Activated naive CD4-positive, alpha-beta T cell treated with anti-CD3 and anti-CD28 coated beads, Interleukin-2, amount 50 U/mL, for 72 hours (primary cell): ENCODE data around the gene POLR3GL. TPM values are rescaled to one million over a fixed set of nuclear protein-coding genes. Genes with fewer than 3 reads are reported as not detected.

Experiments
- ATAC-seq, 2 donors: fragments of 150-1000 bp; cut with Tn5 transposase; 2 replicates each; pipeline ENCODE4 v1.10.0; 2021; ENCODE audit warnings: mild to moderate bottlenecking in 2 of 2, moderate library complexity in 2 of 2
- DNase-seq, 2 donors: peaks; one replicate each; pipeline ENCODE4 v3.0.0; 2021 to 2022; ENCODE audit warnings: low spot score in 2 of 2
- H3K27ac Mint-ChIP-seq, 2 donors: one replicate each; pipeline ENCODE4 v1.8.0; 2022; ENCODE audit warnings: mild to moderate bottlenecking in 2 of 2, mixed read lengths in 2 of 2
- H3K36me3 Mint-ChIP-seq, 2 donors: one replicate each; pipeline ENCODE4 v1.8.0; 2022; ENCODE audit warnings: mixed read lengths in 2 of 2
- H3K9me3 Mint-ChIP-seq, 2 donors: one replicate each; pipeline ENCODE4 v1.8.0; 2022; ENCODE audit warnings: mixed read lengths in 2 of 2
- total RNA-seq, 2 donors: library from RNA; stranded (reverse); gene quantifications; one replicate each; pipeline ENCODE4 v1.2.3, GENCODE V29; 2022

Gene POLR3GL
- total RNA-seq, 2 donors from 2014 or later, result 22.0 to 31.9 TPM

DNA sequence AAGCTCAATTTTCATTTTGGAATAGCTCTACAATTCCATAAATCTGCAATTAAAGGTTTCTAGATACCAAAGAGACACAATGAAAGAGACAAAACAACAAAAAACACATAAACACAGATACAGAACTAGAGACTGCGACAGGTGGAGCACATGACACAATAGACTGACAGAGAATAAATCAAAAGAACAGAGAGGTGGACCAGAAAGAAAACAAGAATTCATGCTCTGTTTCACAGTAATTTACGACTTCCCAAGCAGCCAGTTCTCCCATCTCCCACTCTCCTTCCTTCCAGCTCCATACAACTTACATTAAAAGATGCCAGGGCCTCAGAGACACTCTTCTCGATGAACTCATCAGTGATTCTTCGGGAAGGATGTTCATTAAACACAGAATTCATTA is 22.1 kb upstream of the POLR3GL start:
- DNase-seq (no peak), ATAC-seq (no peak)
- H3K27ac Mint-ChIP-seq, result no peak overlapping the region
- H3K9me3 Mint-ChIP-seq, result no peaks in the 10 kb centered on the region
- no peaks in the 10 kb centered on the region for H3K36me3 Mint-ChIP-seq

DNA sequence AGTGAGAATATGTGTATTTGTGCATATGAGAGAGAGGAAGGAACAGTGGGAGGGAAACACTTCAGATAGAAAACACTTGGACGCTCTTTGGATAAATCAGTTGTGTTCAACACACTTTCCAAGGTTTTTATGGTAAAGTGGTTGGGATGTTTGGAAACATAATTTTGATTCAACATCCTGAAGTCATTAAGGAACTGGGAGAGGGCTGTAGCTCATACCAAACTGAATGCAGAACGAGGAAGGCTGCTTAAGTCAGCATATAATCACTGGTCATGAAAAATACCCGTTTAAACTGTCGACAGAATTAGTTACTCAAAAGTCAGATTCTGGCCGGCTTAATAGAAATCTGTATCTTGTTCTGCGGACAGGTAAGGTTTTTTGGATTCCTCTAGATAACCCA is 21.6 kb upstream of the POLR3GL start:
- H3K27ac Mint-ChIP-seq, result no peak overlapping the region
- no peak for ATAC-seq
- H3K9me3 Mint-ChIP-seq, result no peaks in the 10 kb centered on the region
- no peaks in the 10 kb centered on the region for H3K36me3 Mint-ChIP-seq
- no peak for DNase-seq

DNA sequence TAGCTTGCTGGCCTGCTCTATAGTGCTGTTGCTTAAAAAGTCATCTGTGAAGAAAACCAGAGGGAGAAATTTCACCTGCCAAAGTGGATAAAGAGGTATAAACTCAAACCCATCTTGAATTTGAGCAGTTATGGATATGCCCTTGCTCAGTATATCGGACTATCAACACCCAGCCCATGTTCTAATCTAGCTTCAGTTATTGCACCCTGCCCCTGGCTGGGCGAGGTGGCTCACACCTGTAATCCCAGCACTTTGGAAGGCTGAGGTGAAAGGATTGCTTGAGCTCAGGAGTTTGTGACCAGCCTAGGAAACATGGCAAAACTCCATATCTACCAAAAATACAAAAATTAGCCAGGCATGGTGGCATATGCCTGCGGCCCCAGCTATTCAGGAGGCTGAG is 20.0 kb upstream of the POLR3GL start:
- H3K36me3 Mint-ChIP-seq, result no peaks in the 10 kb centered on the region
- peak overlapping the region; percentile 57 to 72 for H3K27ac Mint-ChIP-seq
- no peak for DNase-seq
- ATAC-seq, result no peak
- H3K9me3 Mint-ChIP-seq, result no peaks in the 10 kb centered on the region

DNA sequence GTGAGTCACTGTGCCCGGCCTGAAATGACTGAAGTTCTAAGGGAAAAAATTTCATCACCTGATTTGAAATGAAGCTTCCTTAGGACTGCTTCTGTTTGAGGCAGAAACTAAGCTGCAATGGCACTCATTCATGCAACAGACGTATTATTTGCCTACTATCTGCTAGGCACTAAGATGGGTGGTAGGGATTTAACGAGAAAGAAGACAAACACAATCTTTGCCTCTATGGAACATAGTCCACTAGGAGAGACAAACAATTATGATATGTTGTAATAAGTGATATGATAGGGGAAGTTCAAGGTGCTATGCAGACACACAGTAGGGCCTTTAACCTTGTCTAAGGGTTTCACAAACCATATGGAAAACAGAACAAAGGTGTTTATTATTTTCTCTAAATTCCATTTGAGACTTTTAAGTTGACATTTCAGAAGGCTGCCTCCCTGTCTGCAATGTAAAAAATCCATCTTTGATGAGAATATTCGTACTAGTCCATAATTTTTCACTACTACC is 18.0 kb upstream of the POLR3GL start:
- Mint-ChIP-seq H3K9me3 (no peaks in the 10 kb centered on the region), H3K36me3 (no peaks in the 10 kb centered on the region), H3K27ac (peak overlapping the region in 1 of 2 donors; percentile 69)
- DNase-seq (no peak), ATAC-seq (no peak)

DNA sequence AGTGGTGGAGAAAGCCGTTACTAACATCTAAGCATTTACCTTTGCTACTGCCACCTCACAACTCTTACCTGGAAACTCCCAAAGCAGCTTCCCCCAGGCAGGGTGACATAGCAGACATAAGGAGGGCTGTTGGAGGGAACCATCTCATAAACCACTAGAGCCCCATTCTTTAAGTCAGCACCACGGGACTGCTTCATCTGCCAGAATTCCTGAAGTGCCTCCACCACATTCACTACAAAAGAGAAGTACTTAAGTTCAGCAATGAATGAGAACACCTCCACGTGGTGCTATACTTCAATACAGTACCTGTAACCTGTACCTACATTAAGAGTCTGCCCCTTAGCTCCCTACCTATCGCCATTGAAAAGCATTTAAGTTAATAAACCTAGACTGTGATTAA is 16.9 kb upstream of the POLR3GL start:
- no peaks in the 10 kb centered on the region for H3K36me3 Mint-ChIP-seq
- DNase-seq (no peak), ATAC-seq (no peak)
- H3K9me3 Mint-ChIP-seq, result no peaks in the 10 kb centered on the region
- no peak overlapping the region for H3K27ac Mint-ChIP-seq

DNA sequence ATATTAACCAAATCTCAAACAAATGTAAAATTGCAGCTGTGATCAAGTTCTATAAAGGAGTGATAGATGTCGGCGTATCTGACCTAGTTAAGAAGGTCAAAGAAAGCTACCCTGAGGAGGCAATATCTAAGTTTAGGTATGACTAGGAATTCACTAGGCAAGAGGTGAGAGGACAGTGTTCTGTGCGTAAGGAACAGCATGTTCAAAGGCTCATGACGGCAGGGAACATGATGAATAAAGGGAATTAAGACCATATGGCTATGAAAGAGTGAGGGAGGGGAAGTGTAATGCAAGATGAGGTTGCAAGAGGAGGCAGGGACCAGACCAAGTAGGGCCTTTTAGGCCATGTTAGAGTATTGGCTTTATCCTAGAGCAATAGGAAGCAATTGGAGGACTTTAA is 15.3 kb upstream of the POLR3GL start:
- ATAC-seq (no peak), DNase-seq (no peak)
- Mint-ChIP-seq H3K27ac (no peak overlapping the region), H3K9me3 (no peaks in the 10 kb centered on the region), H3K36me3 (no peaks in the 10 kb centered on the region)

DNA sequence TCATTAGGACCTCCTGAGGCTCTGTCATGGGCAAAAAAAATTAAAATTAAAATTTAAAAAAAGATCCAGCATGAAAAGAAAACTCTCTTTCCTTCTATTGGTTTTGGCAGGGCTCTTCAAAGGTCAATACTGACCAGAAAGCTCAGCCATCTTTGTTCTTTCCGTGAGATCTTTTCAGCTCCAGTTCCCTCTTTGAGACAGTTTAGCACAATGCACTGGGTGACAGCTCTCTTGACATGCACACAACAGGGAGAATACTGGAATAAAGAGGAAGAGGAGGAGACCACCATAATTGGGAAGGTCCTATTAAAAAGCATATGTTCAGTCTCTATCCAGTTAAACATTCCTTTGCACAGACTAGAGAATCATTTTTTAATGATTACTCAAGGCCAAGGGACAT is 13.0 kb upstream of the POLR3GL start:
- Mint-ChIP-seq H3K9me3 (no peaks in the 10 kb centered on the region), H3K27ac (no peak overlapping the region), H3K36me3 (no peaks in the 10 kb centered on the region)
- no peak for ATAC-seq
- DNase-seq, result no peak

DNA sequence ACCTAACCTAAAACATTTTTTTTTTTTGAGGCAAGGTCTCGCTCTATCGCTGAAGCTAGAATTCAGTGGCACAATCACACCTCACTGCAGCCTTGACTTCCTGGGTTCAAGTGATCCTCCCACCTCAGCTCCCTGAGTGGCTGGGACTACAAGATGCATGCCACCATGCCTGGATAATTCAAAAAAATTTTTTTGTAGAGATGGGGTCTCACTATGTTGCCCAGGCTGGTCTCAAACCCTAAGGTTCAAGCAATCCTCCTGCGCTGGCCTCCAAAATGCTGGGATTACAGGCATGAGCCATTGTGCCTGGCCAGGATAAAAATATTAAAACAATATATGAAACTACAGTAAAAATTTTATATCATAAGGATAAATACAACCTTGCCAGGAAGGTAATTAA is 11.6 kb upstream of the POLR3GL start:
- DNase-seq, result no peak
- ATAC-seq, result no peak
- H3K27ac Mint-ChIP-seq, result no peak overlapping the region
- H3K36me3 Mint-ChIP-seq, result peaks cover 6 to 7% of the 10 kb centered on the region in 2 donors
- no peaks in the 10 kb centered on the region for H3K9me3 Mint-ChIP-seq

DNA sequence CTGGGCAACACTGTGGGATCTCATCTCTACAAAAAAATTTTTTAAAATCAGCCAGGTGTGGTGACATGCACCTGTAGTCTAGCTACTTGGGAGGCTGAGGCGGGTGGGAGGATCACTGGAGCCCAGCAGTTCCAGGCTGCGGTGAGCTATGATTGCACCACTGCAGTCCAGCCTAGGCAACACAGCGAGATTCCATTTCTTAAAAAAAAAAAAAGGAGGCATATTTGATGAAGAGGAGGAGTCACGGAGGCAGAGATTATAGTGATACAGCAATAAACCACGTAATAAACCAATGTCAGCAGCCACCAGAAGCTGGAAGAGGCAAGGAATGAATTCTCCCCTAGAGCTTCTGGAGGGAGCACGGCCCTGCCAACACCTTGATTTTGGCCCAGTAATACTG is 10.6 kb upstream of the POLR3GL start:
- Mint-ChIP-seq H3K27ac (no peak overlapping the region), H3K9me3 (no peaks in the 10 kb centered on the region), H3K36me3 (peaks cover 6 to 7% of the 10 kb centered on the region in 2 donors)
- ATAC-seq, result no peak
- no peak for DNase-seq

DNA sequence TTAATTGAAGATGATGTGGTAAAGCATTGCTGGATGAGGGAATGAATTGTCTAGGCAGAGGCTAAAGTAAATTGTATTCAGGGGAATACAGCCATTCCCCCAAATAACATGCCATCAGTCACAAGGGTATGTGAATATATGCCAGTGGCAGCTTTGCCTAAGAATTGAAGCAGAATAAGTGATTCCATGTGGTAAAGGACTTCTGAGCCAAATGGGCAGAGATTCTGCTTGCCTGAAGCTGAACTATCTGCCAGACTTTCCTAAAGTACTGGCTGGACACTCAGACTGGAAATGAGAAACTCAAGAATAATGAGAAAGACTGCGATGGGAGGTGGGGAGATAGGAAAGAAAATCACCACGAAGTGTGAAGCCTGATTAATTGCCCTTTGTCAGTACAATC is 9.1 kb upstream of the POLR3GL start:
- Mint-ChIP-seq H3K36me3 (peaks cover 6 to 7% of the 10 kb centered on the region in 2 donors), H3K27ac (no peak overlapping the region)

DNA sequence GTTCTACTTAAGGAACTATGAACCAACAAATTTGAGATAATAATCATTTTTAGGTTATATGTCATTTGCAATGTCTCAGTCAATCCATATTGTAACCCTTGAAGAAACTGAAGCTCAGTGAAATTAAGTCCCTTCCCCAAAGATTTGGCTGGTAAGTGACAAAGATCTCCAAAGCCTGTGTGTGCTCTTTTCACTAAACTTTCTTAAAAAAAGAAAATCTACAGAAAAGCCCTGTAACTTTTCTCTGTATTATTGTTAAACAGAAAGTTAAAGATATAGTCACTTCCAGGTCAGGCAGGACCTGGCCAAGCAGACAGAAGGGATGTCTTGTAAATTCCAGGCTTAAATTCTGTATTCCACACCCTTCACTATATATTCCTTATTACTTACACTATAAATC is 8.1 kb upstream of the POLR3GL start:
- no peaks in the 10 kb centered on the region for H3K9me3 Mint-ChIP-seq
- H3K27ac Mint-ChIP-seq, result peak overlapping the region in 1 of 2 donors; percentile 73
- peaks cover 7 to 11% of the 10 kb centered on the region in 2 donors for H3K36me3 Mint-ChIP-seq
- ATAC-seq (no peak), DNase-seq (no peak)

More for the DNA sequence above, 9.1 kb upstream of the POLR3GL start:
- ATAC-seq, result no peak
- no peaks in the 10 kb centered on the region for H3K9me3 Mint-ChIP-seq
- DNase-seq, result no peak

DNA sequence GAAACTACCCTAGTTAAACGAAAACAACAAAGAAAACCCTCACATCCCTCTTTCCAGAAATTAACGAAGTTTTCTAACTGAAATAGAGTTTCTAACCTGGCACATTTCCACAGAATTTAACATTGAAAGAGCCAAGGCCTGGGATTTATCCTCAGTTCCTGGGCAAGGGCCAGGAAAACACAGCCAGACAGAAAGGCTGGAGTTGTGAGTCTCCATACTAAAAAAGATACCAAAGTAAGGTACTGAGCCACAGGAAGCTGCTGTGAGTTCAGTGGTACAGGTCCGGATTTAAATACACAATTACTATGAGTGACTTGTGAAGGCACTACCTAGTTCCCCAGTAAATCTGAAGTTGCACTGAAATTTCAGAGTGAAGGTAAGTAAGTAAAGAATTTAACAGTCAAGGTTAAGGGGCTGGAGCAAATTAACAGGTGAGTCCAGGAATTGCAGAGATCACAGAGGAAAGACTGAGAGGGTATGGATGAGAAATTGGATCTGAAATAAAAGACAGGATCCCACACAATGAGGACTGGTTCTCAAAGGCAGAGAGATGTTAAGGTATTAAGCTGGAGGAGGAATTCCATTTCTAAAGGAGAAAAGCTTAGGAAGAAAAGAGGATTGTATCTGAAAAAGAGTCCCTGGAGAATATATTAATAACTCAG is 7.6 kb upstream of the POLR3GL start:
- Mint-ChIP-seq H3K9me3 (no peaks in the 10 kb centered on the region), H3K27ac (peak overlapping the region; percentile 39 to 73), H3K36me3 (peaks cover 7 to 11% of the 10 kb centered on the region in 2 donors)
- no peak for DNase-seq
- ATAC-seq, result no peak

DNA sequence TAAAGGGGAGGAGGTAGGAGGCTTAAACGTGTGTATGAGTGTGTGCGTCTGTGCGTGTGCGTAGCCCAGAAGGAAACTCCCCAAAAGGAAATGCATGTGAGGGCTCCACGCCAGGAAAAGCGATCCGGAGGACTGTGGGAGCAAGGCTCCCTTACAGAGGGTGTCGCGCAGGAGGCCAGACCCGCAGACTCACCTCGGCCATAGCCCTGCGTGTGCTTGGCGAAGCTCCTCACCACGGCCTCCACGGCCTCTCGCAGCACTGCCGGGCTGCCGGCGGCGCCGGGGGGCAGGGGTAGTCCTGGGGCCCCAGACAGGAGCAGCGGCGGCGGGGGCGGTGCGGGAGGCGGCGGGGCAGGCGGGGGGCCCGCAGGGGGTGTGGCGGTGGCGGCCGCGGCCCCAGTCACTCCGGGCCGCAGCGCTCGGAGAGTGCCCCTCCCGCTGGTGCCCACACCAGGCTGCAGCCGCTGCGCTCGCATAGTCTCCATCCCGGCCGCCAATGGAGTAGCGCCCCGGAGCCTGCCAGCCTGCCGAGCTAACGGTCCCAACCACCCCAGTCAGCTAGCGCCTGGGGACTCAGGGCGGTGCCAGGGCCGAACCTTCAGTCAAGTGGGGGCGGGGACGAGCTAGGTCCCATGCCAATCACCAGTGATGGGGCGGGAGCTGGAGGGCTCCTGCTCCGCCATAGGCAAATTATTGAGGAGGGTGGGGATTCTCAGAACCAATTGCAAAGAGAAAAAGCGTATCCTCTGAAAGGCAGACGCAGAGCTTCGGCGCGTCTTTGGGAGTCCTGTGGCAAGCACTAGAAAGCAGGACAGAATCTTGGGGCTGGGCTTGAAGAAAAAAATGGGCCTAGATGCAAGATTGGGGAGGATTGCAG is 6.8 kb upstream of the POLR3GL start, which contains the start of gene LIX1L:
Gene LIX1L, minus strand, starts transcription at position 575 of the 877 bp plus-strand sequence. Its CDS starts 90 bp downstream, at position 485.
- peak; percentile 91 to 92 for ATAC-seq
- H3K9me3 Mint-ChIP-seq, result no peaks in the 10 kb centered on the region
- peak within 1 kb of the TSS; percentile 51 to 73 for H3K27ac Mint-ChIP-seq
- DNase-seq, result peak; percentile 93 to 94
- H3K36me3 Mint-ChIP-seq, result peaks cover 7 to 11% of the 10 kb centered on the region in 2 donors

DNA sequence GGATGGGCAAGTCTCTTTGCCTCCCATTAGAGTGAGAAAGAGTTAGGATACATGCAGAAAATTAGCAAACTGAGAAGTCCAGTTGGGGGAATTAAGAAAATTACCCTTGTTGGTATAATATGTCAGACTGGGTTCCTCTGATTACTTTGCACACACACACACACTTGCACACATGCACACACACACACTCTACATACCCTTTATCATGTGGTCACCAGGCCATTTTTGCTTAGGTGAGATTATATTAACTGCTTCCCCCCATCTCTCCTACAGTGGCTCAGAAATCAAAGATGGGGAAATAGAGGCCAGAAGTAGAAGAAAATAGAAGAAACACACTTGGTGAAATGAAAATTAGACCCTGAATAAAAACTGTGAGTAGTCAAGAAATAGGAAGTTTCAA is 5.8 kb upstream of the POLR3GL start:
- ATAC-seq, result no peak
- H3K9me3 Mint-ChIP-seq, result no peaks in the 10 kb centered on the region
- H3K27ac Mint-ChIP-seq, result no peak overlapping the region
- no peak for DNase-seq
- peaks cover 7 to 11% of the 10 kb centered on the region in 2 donors for H3K36me3 Mint-ChIP-seq

DNA sequence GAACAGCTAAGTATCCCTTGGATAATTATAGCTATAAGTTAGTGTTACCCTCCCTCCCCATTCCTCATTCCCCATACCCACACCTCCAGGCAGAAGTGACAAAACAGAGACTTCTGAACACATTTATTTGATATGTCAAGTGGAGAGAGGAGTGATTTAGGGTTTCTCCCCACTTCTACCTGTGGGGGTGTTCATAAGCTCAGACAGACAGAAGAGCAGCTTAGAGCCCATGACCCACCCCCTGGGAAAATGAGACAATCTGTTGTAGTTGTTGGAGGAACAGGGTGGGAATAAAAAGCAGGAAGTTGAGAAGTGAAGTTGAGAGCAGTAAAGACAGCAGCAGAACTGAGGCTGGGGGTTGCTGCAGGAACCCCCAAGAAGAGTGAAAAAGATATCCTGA is 5.2 kb upstream of the POLR3GL start:
- ATAC-seq, result no peak
- DNase-seq, result no peak
- H3K27ac Mint-ChIP-seq, result no peak overlapping the region
- H3K9me3 Mint-ChIP-seq, result no peaks in the 10 kb centered on the region
- H3K36me3 Mint-ChIP-seq, result peaks cover 11% of the 10 kb centered on the region in 2 donors

DNA sequence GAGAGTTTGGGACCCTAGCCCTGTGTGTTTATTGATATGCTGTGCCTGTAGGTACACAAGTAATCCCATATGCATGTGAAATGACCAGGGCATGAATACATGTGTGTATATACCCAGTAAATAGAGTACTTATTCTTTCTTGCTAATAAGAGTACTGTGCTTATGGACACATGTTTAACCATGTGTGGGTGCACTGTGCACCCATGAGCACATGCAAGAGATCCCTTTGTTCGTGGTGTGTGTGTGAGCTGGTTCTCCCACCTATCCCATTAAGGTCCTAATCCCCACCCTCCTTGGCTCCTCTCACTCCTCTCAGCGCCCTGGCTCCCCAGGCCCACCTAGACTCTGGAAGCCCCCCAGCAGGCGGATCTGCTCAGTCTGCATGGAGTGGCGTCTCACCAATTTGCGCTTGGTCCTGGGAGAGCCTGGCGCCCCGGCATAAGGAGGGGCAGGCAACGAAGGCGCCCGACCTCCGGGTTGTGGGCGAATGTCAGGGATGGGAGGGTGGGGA is 4.5 kb upstream of the POLR3GL start:
- no peaks in the 10 kb centered on the region for H3K9me3 Mint-ChIP-seq
- no peak overlapping the region for H3K27ac Mint-ChIP-seq
- DNase-seq, result no peak
- no peak for ATAC-seq
- H3K36me3 Mint-ChIP-seq, result peaks cover 11 to 18% of the 10 kb centered on the region in 2 donors

DNA sequence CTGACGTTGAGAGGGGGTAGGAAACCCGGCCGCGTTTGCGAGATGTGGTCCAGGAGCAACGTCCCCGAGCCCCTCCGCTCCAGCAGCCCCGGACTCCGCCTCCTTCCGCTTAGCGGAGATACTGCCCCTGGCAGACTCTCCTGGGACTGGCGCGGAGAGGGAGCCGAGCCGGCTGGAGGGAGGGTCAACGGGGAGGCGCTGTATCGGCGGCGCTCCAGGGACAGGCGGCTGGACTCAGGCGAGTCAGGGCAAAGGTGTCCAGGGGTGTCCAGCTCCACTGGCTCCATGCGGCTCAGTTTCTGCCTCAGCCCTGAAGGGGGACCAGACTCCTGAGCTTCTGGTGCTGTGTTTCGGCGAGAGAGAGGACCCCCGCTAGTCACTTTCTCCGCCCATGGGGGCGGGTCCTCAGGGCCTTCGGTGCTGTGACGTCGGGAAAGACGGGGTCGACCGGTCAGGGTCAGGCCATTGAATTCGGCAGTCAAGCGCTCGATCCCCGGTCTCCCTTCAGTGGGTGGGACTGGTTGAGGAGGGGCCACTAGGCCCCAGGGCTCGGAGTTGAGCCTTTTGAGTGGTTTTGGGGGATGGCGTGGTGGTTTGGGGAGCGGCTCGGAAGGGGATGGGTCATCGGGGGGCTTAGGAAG is 3.9 kb upstream of the POLR3GL start:
- no peak for ATAC-seq
- no peaks in the 10 kb centered on the region for H3K9me3 Mint-ChIP-seq
- peak in 1 of 2 donors; percentile 51 for DNase-seq
- peaks cover 11 to 18% of the 10 kb centered on the region in 2 donors for H3K36me3 Mint-ChIP-seq
- peak overlapping the region; percentile 86 to 93 for H3K27ac Mint-ChIP-seq
